KOPT-K1 (cell line): ENCODE data around the gene WDR88.
"Not testable (repeated sequence)": the region's sequence is repeated elsewhere in the genome, so short reads cannot be mapped to it uniquely, and the experiment has no call there.

Source experiments
- H3K27ac ChIP-seq: fragments of 200-600 bp; sonication (generic); 2 replicates; pipeline ENCODE4 v1.5.1; 2016; ENCODE audit warnings: antibody characterized with exemption, mild to moderate bottlenecking, low read depth, low read length; ENCODE audit not compliant: poor library complexity, severe bottlenecking
- H3K36me3 ChIP-seq: fragments of 200-600 bp; sonication (generic); 2 replicates; pipeline ENCODE4 v1.5.1; 2017; ENCODE audit warnings: antibody characterized with exemption, mild to moderate bottlenecking, low read length, moderate library complexity; ENCODE audit not compliant: insufficient read depth
- H3K9me3 ChIP-seq: fragments of 200-600 bp; sonication (generic); 2 replicates; pipeline ENCODE4 v1.5.1; 2017; ENCODE audit warnings: antibody characterized with exemption, low read length, mild to moderate bottlenecking; ENCODE audit not compliant: insufficient read depth, poor library complexity, severe bottlenecking

Gene WDR88

GRCh38 chr19:33216198-33216830, 84.4 kb downstream of the WDR88 start:
- H3K27ac ChIP-seq, result no peak overlapping the region
- no peaks in the 10 kb centered on the region for H3K36me3 ChIP-seq
- no peaks in the 10 kb centered on the region for H3K9me3 ChIP-seq

- H3K9me3 ChIP-seq, result no peaks in the 10 kb centered on the region
- H3K36me3 ChIP-seq, result no peaks in the 10 kb centered on the region
Observed at GRCh38 chr19:33217881-33218280, 86.0 kb downstream of the WDR88 start.

GRCh38 chr19:33219261-33219815, 87.4 kb downstream of the WDR88 start:
- H3K36me3 ChIP-seq, result no peaks in the 10 kb centered on the region
- H3K27ac ChIP-seq, result no peak overlapping the region
- H3K9me3 ChIP-seq, result no peaks in the 10 kb centered on the region

More at GRCh38 chr19:33217881-33218280, 86.0 kb downstream of the WDR88 start:
- H3K27ac ChIP-seq, result no peak overlapping the region

GRCh38 chr19:33220115-33220514, 88.2 kb downstream of the WDR88 start:
- Histone ChIP-seq H3K9me3 (no peaks in the 10 kb centered on the region), H3K36me3 (no peaks in the 10 kb centered on the region)

GRCh38 chr19:33220735-33221134, 88.8 kb downstream of the WDR88 start:
- Histone ChIP-seq H3K36me3 (no peaks in the 10 kb centered on the region), H3K27ac (no peak overlapping the region), H3K9me3 (no peaks in the 10 kb centered on the region)

More at GRCh38 chr19:33220115-33220514, 88.2 kb downstream of the WDR88 start:
- no peak overlapping the region for H3K27ac ChIP-seq

- Histone ChIP-seq H3K36me3 (no peaks in the 10 kb centered on the region), H3K9me3 (peaks cover 9% of the 10 kb centered on the region), H3K27ac (no peak overlapping the region)
Observed at GRCh38 chr19:33221638-33222037, 89.7 kb downstream of the WDR88 start.

- H3K27ac ChIP-seq, H3K36me3 ChIP-seq: not testable (repeated sequence)
- peaks cover 13% of the 10 kb centered on the region for H3K9me3 ChIP-seq
Observed at GRCh38 chr19:33222255-33222654, 90.3 kb downstream of the WDR88 start.

- Histone ChIP-seq H3K27ac (no peak overlapping the region), H3K9me3 (peaks cover 27% of the 10 kb centered on the region), H3K36me3 (no peaks in the 10 kb centered on the region)
Observed at GRCh38 chr19:33224694-33225457, 93.0 kb downstream of the WDR88 start.
